Heart left ventricle (tissue), 16 donors: Measurements from ENCODE around the gene UBE2M. TPM values are rescaled to one million over a fixed set of nuclear protein-coding genes. Genes with fewer than 3 reads are reported as not detected.

Experiments
- ATAC-seq, 4 donors: fragments of 200-7000 bp; cut with Tn5 transposase; one replicate each; pipeline ENCODE4 v1.9.1; 2020 to 2022; ENCODE audit warnings: moderate library complexity in 4 of 4, mild to moderate bottlenecking in 3 of 4, moderate number of reproducible peaks in 1 of 4
- DNase-seq, 5 donors: peaks; one replicate each; pipeline ENCODE4 v3.0.0-alpha.2; 2020
- H3K27ac ChIP-seq, 12 donors: fragments of 200-600 bp; sonication (generic) in 4 of 12; one replicate each; pipeline versions ENCODE4 v1.5.0 to v1.8.0; 2016 to 2022; ENCODE audit warnings: mild to moderate bottlenecking in 2 of 12
- H3K27me3 ChIP-seq, 9 donors: fragments of 200-600 bp; sonication (generic) in 2 of 9; one replicate each; pipeline versions ENCODE4 v1.5.1 to v1.8.0; 2016 to 2022; ENCODE audit warnings: mild to moderate bottlenecking in 3 of 9
- H3K36me3 ChIP-seq, 9 donors: fragments of 200-600 bp; sonication (generic) in 2 of 9; one replicate each; pipeline versions ENCODE4 v1.5.0 to v1.8.0; 2018 to 2022; ENCODE audit warnings: mild to moderate bottlenecking in 2 of 9
- H3K4me1 ChIP-seq, 12 donors: fragments of 200-600 bp; sonication (generic) in 4 of 12; one replicate each; pipeline versions ENCODE4 v1.5.0 to v1.8.0; 2016 to 2022; ENCODE audit warnings: mild to moderate bottlenecking in 3 of 12
- H3K4me3 ChIP-seq, 12 donors: fragments of 200-600 bp; sonication (generic) in 4 of 12; one replicate each; pipeline versions ENCODE4 v1.5.0 to v1.8.0; 2017 to 2022; ENCODE audit warnings: mild to moderate bottlenecking in 9 of 12, moderate library complexity in 4 of 12
- H3K9me3 ChIP-seq, 12 donors: fragments of 200-600 bp; sonication (generic) in 4 of 12; one replicate each; pipeline versions ENCODE4 v1.5.0 to v1.8.0; 2016 to 2022; ENCODE audit warnings: mild to moderate bottlenecking in 1 of 12
- CTCF ChIP-seq, 12 donors: fragments of 200-600 bp; sonication (generic) in 4 of 12; IDR thresholded peaks; one replicate each; pipeline versions ENCODE4 v1.5.0 to v1.8.0; 2018 to 2022; ENCODE audit warnings: antibody characterized with exemption in 12 of 12, mild to moderate bottlenecking in 5 of 12
- POLR2A ChIP-seq, 2 donors: fragments of 450-650 bp; IDR thresholded peaks; one replicate each; pipeline ENCODE4 v1.6.1; 2017; ENCODE audit warnings: antibody characterized with exemption in 2 of 2, mild to moderate bottlenecking in 2 of 2, moderate library complexity in 2 of 2
- WGBS, 4 donors: extraction: QIAGEN DNeasy Blood & Tissue Kit in 2 of 4; methylation state at CpG; one replicate each; pipeline versions ENCODE4 v1.1.5 to v1.1.7; 2013 to 2018; 5-methylcytosine and 5-hydroxymethylcytosine counted together
- intact Hi-C, 10 donors: fragments of 100-400 bp; cut with DNase I; formaldehyde crosslinking; loops; one replicate each; pipeline versions ENCODE4 v1.11.1 to v1.14.2; 2022
- polyA plus RNA-seq, 2 donors: library from polyadenylated mRNA; stranded (reverse); fragments of 200-250 nt; gene quantifications; one replicate each; pipeline ENCODE4 v1.2.3, GENCODE V29; 2013
- total RNA-seq, 9 donors: library from RNA; depleted of rRNA in 2 of 9; stranded (reverse); fragments of >200 nt in 2 of 9; fragmentation: NEBNext Ultra II Directional in 3 of 9; extraction: Animal tissue kit (Norgen Biotek cat#: 25700) in 3 of 9; gene quantifications; one replicate each; pipeline versions ENCODE4 v1.1.0 to v1.2.4, GENCODE V29; 2016 to 2023
- donor health status: ischemic (EF 13 %, LVEDD 7.1; RV severe dilation, severe dysfunction).
- donor health status: healthy with polysubstance abuse.
- donor health status: DM: no; HTN: yes; CAD: no.
- donor health status: DM: no; HTN: no; CAD: no.
- donor health status: ischemic (EF 25% LVEDD 6.9; RV normal size, moderate dysfunction).
- donor health status: ischemic (EF 25% LVEDD 5.7; RV mildly dilated, moderate dysfunction).
- donor health status: healthy.
- donor health status: DM: yes; HTN: yes; CAD: no.
- donor health status: ischemic (EF 35%, LVEDD 5.7; RV mildly dilated, moderate dysfunction).
- donor health status: nonischemic (EF 11% LVEDD 7.7; RV severe dilation, severe dysfunction).
- donor health status: DM: yes; HTN: yes; CAD: no.
- donor health status: PGD.
- donor health status: ischemic (EF 29% LVEDD 5.4; RV normal size, mild dysfunction).
- donor health status: nonischemic (EF 23%, LVEDD 6.1; RV moderate dilation, normal function).

The UBE2M gene
- total and polyA plus RNA-seq, 11 donors: 35.3 to 139 (median 114) TPM

- peaks cover 11 to 66% (median 57%) of the 10 kb centered on the region in 12 donors for H3K4me1 ChIP-seq
- DNase-seq (peak; percentile 93 to 96 (median 93)), ATAC-seq (peak; percentile 66 to 80 (median 70))
- H3K9me3 ChIP-seq: no peaks in the 10 kb centered on the region
- intact Hi-C loops: loop anchor here in 4 of 10 donors (1.0 to 2.0 kb wide), 3 partner anchors 13 to 40 kb away; partner anchors contain the start of genes MZF1 (in 2 of the 4) and ZBTB45 (in 2 of the 4)
- H3K4me3 ChIP-seq: peak overlapping the region; percentile 28 to 96 (median 77)
- H3K27me3 ChIP-seq: peaks cover 0 to 21% (median 0%) of the 10 kb centered on the region in 9 donors
- H3K36me3 ChIP-seq: peaks cover 0 to 19% (median 14%) of the 10 kb centered on the region in 9 donors
- 1 to 3% (median 1%) methylated on average over 20 to 33 of the region's 33 CpGs for WGBS, 4 donors
- TF ChIP-seq POLR2A (IDR thresholded peaks at IDR 0.05) (peak in 1 of 2 donors; percentile 41), CTCF (IDR thresholded peaks at IDR 0.05) (no peak)
- peak overlapping the region; percentile 90 to 100 (median 100) for H3K27ac ChIP-seq
Measured at GRCh38 chr19:58559275-58560006, 1.0 kb upstream of the UBE2M start.

- Histone ChIP-seq H3K4me3 (peak overlapping the region; percentile 28 to 96 (median 77)), H3K36me3 (peaks cover 0 to 20% (median 14%) of the 10 kb centered on the region in 9 donors), H3K27me3 (peaks cover 0 to 19% (median 0%) of the 10 kb centered on the region in 9 donors), H3K4me1 (peaks cover 15 to 73% (median 63%) of the 10 kb centered on the region in 12 donors), H3K9me3 (no peaks in the 10 kb centered on the region), H3K27ac (peak overlapping the region; percentile 90 to 100 (median 100))
- intact Hi-C loops: loop anchor here in 4 of 10 donors (1.0 to 2.0 kb wide), 3 partner anchors 14 to 39 kb away; partner anchors contain the start of genes MZF1 (in 2 of the 4) and ZBTB45 (in 2 of the 4)
- ATAC-seq (peak; percentile 71 to 84 (median 78)), DNase-seq (peak; percentile 99 to 100 (median 99))
- 0% methylated on average over 11 to 76 of the region's 76 CpGs for WGBS, 4 donors
- peak in 1 of 2 donors; percentile 63 for TF ChIP-seq POLR2A (IDR thresholded peaks at IDR 0.05)
- TF ChIP-seq CTCF (IDR thresholded peaks at IDR 0.05): peak in 1 of 12 donors; percentile 15
Measured at GRCh38 chr19:58558623-58559274, 338 bp upstream of the UBE2M start.

GRCh38 chr19:58557221-58558065, 968 bp downstream of the UBE2M start:
- Histone ChIP-seq H3K27me3 (peaks cover 0 to 7% (median 0%) of the 10 kb centered on the region in 9 donors), H3K4me1 (peaks cover 11 to 66% (median 58%) of the 10 kb centered on the region in 12 donors), H3K9me3 (no peaks in the 10 kb centered on the region), H3K36me3 (peaks cover 0 to 33% (median 23%) of the 10 kb centered on the region in 9 donors), H3K27ac (peak overlapping the region; percentile 90 to 100 (median 100)), H3K4me3 (peak overlapping the region; percentile 71 to 96 (median 77))
- TF ChIP-seq CTCF (IDR thresholded peaks at IDR 0.05) (no peak), POLR2A (IDR thresholded peaks at IDR 0.05) (no peak)
- ATAC-seq: no peak
- DNase-seq: peak in 2 of 5 donors; percentile 25 to 32
- intact Hi-C loops: loop anchor here in 2 of 10 donors (2.0 kb wide), 1 partner anchor 15 kb away; the partner anchor contains the start of gene MZF1 (in 2 of the 2)
- WGBS, 4 donors: 31 to 36% (median 34%) methylated on average over 12 of the region's 12 CpGs
